OCI-LY1 (cell line): ENCODE results near the gene DNHD1.

Experiments
- EZH2 ChIP-seq: fragments of 200-600 bp; sonication (generic), shearing (Covaris generic); IDR thresholded peaks from 2 replicates; pipeline ENCODE4 v1.8.0; 2017; ENCODE audit warnings: borderline replicate concordance, mixed run types, mild to moderate bottlenecking, antibody characterized with exemption, low read length, moderate library complexity, mixed read lengths
- TF ChIP-seq, protein P1 (sequence below): fragments of 200-600 bp; sonication (generic), shearing (Covaris generic); IDR thresholded peaks from 2 replicates; pipeline ENCODE4 v1.5.1; 2017; ENCODE audit warnings: mild to moderate bottlenecking, antibody characterized with exemption, low read length, moderate library complexity, mixed read lengths

- TF ChIP-seq EZH2 = no peak
- TF ChIP-seq, protein P1, sequence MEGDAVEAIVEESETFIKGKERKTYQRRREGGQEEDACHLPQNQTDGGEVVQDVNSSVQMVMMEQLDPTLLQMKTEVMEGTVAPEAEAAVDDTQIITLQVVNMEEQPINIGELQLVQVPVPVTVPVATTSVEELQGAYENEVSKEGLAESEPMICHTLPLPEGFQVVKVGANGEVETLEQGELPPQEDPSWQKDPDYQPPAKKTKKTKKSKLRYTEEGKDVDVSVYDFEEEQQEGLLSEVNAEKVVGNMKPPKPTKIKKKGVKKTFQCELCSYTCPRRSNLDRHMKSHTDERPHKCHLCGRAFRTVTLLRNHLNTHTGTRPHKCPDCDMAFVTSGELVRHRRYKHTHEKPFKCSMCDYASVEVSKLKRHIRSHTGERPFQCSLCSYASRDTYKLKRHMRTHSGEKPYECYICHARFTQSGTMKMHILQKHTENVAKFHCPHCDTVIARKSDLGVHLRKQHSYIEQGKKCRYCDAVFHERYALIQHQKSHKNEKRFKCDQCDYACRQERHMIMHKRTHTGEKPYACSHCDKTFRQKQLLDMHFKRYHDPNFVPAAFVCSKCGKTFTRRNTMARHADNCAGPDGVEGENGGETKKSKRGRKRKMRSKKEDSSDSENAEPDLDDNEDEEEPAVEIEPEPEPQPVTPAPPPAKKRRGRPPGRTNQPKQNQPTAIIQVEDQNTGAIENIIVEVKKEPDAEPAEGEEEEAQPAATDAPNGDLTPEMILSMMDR = no peak
Observed at GRCh38 chr11:6530848-6531247, 33.8 kb downstream of the DNHD1 start.
